HG03045 (cell line): ENCODE results near the gene ZSWIM5.
"Not testable (repeated sequence)": the region's sequence is repeated elsewhere in the genome, so short reads cannot be mapped to it uniquely, and the experiment has no call there.

ENCODE experiments used
- ATAC-seq: cut with Tn5 transposase; IDR thresholded peaks from one replicate; pipeline ENCODE4 v1.9.1; 2021; ENCODE audit warnings: mild to moderate bottlenecking, moderate library complexity; ENCODE audit not compliant: unreplicated experiment

ZSWIM5 gene

DNA sequence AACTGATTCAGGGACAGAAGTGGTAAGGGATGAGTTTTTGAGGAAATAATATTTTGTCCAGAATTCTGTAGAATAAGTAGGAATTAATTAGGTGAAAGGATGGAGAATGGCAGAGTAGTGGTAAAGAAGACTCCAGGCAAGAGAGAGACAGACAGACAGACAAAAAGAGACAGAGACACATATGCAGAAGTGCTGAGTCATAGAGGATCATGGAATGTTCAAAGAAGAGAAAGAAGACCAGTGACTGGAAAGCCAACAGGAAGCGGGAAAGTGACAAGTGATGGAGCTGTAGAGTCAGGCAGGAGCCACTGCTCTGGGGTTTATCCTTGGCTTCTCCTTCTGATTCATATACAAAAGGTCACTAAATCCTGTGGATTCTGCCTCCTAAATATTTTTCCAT, 108.5 kb downstream of the ZSWIM5 start:
- no peak for ATAC-seq

DNA sequence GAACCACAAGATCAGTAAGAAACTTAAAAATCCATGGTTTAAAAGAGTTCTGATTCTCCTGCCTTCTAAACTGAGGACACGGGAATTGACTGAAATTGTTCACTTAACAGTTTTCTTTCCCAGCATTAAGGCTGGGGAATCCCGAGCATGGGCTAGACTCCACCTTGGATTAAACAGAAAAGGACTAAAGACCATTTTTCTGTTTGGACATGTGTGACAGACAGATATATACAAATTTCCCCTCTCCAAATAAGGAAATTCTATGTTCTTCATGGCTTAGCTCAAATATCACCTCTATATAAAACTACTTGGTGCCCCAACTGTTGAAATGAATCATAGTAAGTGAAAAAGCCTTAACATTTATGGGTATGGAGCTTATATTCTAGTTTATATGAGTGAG, 109.3 kb downstream of the ZSWIM5 start:
- no peak for ATAC-seq

DNA sequence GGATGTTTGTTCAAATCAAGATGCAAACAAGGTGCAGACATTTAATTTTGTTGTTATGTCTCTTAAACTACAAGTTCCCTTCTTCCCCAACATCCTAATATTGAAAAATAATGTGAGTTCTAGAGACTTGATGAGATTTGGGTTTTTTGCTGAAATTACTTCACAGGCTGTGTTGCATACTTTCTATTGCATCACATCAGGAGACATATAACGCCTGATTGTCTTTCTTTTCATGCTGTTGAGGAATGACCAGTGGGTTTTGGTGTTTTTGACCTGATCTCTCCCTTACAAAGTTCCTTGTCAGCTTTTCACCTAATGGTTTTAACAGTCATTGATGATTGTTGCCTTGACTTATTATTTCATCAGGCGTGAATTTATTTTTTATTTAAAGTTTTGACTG, 111.0 kb downstream of the ZSWIM5 start:
- ATAC-seq, result no peak

DNA sequence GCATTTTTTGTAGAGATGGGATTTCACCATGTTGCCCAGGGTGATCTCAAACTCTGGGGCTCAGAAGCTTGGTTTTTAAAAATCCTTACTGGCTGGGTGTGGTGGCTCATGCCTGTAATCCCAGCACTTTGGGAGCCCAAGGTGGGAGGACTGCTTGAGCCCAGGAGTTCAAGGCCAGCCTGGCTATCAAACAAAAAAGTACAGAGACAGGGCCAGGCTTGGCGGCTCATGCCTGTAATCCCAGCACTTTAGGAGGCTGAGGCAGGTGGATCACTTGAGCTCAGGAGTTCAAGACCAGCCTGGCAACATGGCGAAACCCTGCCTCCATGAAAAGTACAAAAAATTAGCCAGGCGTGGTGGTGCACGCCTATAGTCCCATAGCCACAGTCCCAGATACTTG, 112.0 kb downstream of the ZSWIM5 start:
- ATAC-seq, result not testable (repeated sequence)

DNA sequence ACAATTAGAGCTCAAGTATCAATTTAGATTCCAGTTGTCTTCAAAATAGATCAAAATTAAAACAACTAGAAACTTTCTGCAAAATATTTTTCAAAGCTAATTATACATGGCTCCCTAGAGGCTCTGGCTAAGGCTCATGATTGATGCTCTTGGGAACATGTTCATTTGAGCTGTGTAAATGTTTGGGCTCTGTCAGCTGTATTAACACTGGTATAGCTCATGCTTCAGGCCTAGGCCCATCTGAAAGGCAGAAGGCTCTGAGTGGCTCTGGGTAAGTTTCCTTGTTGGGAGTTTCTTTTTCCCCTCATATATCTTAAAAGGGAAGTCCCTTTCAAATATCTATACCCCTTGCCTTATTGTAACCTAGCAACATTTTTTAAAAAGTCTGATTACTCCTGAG, 113.1 kb downstream of the ZSWIM5 start:
- ATAC-seq, result no peak

DNA sequence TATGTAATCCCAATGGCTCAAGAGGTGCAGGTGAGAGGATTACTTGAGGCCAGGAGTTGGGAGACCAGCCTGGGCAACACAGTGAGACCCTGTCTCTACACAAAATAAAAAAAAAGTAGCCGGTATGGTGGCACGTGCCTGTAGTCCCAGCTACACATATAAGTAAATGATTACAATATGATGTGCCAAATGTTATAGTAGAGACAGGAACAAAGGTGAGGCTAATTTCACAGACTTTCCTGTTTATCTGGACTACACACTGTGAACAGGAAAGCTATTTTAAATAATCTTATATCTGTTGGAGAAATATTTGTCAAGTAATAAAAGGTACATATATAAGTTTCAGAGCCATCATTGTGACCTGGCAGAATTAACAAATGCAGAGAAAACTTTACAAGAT, 116.7 kb downstream of the ZSWIM5 start:
- ATAC-seq, result no peak

DNA sequence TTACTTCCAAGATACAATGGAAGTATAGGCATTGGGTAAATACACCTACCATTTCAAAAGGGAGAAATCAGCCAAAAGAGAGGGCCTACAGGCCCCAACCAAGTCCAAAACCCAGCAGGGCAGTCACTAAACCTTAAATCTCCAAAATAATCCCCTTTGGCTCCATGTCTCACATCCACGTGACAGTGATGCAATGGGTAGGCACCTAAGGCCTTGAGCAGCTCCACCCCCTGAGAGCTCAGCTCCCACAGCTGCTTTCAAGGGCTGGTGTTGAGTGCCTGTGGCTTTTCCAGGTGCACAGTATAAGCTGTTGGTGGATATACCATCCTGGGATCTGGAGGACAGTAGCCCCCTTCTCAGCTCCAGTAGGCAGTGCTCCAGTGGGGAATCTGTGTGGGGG, 121.8 kb downstream of the ZSWIM5 start:
- no peak for ATAC-seq

DNA sequence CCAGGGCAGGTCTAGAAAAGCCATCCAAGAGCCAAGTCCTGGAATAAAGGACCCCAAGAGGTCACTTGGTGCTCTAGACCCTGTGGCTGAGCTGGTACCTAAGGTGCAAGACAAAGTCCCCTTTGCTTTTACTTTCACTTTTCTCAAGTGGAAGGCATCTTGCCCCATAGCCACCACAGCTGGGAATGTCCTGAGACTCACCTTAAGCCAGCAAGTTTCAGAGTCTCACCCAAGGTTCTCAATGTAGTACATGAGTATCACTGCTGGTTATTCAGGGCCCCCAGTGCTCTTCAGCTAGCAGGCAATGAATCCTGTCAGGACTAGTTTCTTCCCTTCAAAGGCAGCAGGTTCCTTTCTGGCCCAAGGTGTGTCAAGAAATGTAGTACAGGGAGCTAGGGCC, 126.9 kb downstream of the ZSWIM5 start:
- no peak for ATAC-seq

DNA sequence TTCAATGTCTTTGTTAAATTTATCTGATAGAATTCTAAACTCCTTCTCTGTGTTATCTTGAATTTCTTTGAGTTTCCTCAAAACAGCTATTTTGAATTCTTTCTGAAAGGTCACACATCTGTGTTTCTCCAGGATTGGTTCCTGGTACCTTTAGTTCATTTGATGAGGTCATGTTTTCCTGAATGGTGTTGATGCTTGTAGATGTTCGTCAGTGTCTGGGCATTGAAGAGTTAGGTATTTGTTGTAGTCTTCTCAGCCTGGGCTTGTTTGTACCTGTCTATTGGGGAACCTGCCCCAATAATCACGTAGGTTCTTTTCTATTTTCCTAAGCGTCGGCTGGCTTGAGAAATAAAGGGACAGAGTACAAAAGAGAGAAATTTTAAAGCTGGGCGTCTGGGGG, 129.4 kb downstream of the ZSWIM5 start:
- not testable (repeated sequence) for ATAC-seq

DNA sequence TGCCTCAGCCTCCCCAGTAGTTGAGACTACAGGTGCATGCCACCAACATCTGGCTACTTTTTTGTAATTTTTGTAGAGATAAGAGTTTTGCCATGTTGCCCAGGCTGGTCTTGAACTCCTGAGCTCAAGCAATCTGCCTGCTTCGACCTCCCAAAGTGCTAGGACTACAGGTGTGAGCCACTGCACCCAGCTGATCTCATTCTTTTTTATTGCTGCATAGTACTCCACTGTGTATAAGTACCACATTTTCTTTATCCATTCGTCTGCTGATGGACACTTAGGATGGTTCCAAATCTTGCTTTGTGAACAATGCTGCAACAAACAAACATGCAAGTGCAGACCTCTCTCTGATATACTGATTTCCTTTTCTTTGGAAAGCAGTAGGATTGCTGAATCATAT, 134.8 kb downstream of the ZSWIM5 start:
- ATAC-seq, result no peak

DNA sequence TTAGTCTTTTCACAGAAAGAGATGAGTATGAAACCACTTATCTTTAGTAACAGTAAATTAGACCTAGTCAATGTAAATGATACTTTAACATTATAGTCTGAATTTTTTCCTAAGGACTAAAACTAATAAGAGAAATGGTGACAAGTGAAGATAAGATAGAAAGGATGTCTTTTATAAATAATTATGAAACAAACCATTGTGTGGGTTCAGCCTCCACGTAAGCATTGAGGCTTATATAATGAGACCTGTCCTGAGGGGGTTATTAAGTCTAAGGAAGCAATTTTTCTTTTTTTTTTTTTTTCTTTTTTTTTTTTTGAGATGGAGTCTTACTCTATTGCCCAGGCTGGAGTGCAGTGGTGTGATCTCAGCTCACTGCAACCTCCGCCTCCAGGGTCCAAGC, 138.6 kb downstream of the ZSWIM5 start:
- no peak for ATAC-seq

DNA sequence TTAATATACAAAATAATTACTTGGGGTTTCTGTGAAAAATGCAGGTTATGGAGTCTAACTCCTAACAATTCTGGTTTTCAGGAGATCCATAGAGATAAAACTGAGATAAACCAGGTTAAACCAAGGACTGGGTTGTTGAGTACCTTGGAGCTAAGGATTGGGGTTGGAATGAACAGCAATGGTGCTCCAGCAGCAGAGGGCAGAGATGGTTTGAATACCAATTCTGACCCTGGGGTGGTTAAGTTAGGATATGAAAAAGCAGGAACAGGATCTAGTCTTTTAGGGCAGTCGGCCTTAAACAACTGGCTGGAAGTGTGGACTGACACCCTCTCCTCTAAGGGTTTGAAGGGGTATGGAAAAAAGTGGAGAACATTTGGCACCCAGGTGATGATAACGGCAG, 141.3 kb downstream of the ZSWIM5 start:
- ATAC-seq, result no peak

DNA sequence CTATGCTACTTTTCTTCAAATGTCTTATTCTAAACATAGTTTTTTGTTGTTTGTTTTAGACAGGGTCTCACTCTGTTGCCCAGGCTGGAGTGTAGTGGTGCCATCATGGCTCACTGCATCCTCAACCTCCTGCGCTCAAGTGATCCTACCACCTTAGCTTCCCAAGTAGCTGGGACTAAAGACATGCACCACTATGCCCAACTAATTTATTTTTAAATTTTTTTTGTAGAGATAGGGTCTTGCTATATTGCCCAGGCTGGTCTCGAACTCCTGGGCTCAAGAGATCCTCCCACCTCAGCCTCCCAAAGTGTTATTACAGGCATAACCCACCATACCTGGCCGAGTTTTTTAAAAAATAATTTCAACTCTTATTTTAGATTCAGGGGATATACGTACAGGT, 143.9 kb downstream of the ZSWIM5 start:
- ATAC-seq, result not testable (repeated sequence)

DNA sequence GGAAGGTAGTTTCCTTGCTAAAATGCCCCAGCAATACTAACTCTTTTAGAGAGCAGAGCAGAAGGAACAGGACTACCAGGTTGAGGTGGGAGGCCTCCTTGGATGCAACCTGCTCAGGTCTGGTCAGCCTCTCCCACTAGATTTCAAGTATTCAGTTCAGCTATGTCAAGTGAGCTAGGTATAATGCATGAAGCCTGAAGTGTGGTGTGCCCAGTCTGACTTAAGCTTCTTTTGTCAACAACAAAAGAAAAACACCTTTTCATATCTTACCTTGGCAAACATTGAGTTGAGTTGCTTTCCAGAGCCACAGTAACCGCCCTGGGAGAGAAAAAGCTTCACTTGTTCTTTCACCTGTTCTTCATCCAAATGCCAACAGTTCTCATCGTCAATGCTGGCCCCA, 146.6 kb downstream of the ZSWIM5 start:
- no peak for ATAC-seq

DNA sequence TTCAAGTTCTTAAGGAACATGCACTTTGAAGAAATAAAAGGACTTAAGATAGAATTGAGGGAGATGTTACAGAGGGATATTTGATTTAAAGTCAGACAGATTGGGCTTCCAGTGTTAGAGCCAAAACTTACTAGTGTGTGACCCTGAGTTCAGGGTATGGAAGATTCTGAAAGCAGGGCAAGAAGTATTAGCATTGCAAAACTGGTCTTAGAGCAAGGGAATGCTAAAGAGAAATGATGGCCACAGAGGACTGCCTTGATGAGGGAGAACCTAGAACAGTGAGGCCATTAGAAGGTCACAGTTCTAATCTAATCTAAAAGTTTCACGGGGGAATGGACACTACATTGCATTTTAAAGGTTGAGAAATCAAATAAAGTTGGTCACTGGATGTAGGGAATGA, 148.9 kb downstream of the ZSWIM5 start:
- ATAC-seq, result no peak

DNA sequence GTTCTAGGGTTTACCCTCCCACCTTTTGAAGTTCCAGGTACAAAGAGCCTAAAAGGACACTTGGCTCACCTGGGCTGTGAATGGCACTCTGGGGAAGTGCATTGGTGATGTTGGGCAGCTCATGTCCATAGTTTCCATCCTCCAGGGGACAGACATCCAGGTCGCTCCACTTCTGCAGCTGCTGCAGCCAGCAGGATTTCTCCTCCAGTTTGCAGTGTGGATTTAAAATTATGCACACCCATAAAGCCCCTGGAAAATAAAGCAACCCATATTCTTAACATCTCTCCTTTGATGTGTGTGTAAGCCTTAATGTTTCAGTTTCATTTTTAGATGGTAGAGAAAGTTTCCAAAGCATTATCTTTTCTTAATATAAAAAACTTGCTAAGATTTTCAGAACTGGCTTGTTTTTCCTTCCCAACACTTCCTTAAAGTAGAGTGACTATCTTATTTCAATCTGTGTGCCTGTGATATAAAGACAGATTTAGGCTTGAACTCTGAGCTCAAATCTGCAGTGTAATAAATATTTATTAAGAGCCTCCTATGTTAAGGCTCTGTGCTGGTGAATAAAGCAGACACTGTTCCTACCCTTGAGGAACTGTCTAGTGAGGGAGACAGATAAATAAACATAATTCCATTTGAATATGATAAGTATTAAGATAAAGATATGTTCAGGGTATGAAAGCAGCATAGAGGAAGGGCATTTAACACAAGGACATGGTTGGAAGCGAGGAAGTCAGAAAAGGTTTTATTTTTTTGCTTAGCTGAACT, 155.2 kb downstream of the ZSWIM5 start:
- no peak for ATAC-seq

DNA sequence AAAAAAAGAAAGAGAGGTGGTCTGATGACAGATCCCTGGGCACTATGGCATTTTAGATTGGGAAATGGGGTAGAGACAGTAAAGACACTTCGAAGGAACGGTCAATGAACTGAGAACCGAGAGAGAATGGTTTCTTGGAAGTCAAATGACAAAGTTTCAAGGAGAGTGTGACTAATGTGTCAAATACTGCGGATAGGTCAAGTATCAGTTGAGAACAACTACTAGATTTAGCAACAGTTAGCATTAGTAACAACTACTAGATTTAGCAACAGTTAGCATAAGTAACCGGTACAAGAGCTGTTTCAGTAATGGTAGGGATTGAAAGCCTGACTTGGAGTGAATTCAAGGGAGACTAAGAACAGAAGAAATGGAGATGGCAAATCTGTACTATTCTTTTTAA, 159.4 kb downstream of the ZSWIM5 start:
- no peak for ATAC-seq

DNA sequence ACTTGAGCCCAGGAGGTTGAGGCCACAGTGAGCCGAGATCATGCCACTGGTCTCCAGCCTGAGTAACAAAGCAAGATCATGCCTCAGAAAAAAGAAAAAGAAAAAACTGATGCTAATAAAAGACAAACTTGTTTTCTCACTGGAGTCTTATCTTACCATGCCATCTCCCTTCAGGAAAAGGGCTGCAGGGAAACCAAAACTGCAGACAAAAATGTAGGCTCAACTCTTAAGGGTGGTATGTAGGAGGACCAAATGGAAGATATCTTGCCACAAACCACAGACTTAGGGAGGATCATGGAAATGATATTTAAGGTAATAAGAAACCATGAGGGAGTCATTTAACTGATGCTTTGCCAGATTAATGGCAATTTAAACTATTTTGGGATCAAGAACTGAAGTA, 161.5 kb downstream of the ZSWIM5 start:
- ATAC-seq, result no peak

DNA sequence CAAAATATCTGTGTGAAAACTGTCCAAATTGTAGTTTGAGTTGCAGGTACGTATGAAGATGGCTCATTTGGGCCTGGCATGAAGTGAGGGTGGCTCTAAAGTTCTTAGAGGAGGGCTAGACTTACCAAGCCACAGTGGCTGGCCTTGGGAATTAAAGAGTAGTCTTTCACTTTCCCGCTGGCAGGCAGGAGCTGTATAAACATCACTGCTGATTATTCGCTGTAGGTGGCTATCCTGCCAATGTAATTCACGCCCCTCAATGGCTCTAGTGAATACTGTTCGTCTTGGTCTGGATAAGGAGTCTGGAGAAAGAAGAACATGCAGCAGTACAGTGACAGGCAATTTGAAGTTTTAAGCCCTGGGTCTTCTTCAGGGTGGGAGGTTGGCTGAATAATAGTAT, 163.3 kb downstream of the ZSWIM5 start:
- ATAC-seq, result no peak

DNA sequence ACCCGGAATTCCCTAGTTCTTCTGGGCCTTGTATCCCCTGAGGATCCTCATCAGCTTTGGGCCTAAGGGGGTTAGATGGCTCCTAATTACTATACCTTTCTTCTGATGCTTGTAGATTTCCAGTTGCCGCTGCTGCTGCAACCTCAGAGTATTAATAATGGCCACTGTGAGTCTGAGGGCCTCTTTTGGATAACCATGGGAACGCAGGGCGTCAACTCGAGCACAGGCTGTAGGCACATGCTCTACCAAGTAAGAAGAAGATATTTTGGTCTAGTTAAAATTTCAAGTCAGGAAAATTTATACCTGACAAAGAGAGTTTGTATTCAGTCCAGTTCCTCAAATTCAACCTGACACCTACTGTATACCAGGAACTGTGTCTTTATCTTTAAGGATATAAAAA, 166.1 kb downstream of the ZSWIM5 start:
- no peak for ATAC-seq

DNA sequence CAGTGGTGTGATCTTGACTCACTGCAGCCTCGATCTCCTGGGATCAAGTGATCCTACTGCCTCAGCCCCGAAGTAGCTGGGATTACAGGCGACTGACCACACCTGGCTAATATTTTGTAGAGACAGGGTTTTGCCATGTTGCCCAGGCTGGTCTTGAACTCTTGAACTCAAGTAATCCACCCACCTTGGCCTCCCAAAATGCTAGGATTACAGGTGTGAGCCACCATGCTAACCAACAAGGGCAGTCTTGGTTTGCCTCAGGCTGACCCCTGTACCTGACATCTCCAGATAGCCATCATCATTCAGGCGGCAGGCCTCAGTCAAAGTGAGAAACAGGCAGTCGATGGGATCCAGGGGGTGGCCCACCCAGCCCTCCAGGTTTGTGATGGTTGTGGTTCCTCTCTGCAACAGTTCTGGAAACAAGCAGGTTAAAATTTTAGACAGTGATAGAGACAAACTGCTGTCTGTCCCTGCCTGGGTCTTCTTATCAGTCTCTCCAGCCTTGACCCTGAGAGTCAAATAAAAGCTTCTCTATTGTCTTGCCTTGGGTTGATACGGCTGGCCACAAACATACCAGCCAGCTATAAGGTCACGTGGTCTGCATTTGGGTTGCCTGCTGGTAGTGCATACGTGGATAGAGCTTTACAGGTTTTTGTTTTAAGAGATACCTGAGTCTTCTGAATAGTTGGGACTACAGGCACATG, 167.6 kb downstream of the ZSWIM5 start:
- no peak for ATAC-seq

DNA sequence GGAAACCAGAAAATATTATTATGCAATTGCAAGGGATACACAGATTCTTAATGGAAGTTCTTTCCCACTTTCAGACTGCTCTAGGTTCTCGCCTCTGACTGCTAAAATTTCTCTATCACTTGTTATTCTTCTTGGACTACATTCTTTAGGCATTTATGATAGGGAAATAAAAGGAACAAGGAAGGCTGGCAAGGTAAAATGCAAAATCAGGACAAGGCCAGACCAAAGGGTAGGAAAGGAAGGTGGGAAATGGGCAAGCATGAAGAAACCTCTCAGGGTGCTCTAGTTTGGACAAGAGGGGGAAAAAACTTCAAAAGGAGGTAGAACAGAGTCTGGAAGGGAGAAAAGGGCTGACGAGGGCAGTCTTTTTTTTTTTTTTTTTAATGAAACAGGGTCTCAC, 168.2 kb downstream of the ZSWIM5 start:
- ATAC-seq, result no peak

DNA sequence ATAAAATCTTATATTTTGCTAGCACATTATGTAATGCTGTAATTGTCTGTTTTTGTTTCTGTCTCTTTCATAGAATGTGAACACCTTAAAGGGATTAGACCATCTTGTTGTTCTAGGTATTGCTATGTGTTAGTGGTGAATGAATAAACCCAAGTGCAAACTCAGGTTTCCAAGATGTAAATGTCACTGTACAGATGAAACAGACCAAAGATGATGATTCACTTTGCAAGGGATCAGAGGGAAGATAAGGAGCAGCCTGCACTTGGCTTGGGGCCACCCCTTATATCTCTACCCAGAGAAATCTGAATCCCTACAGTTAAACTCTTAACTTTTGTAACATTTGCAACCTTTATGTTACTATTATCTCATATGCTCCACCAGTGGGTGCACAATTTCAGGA, 168.9 kb downstream of the ZSWIM5 start:
- no peak for ATAC-seq
